Peyer's patch (tissue), 4 donors: ENCODE data around the gene NOC4L.

Experiments
- POLR2A ChIP-seq, 2 donors: fragments of 450-650 bp; IDR thresholded peaks; one replicate each; pipeline ENCODE4 v1.5.1; 2017; ENCODE audit warnings: antibody characterized with exemption in 2 of 2, mild to moderate bottlenecking in 2 of 2, moderate library complexity in 2 of 2
- TF ChIP-seq, protein P1 (sequence below), 6 experiments: fragments of 450-650 bp in 4 of 6; fragments of 200-600 bp in 2 of 6; sonication (generic) in 1 of 6; IDR thresholded peaks; one replicate each; pipeline ENCODE4 v1.5.1; 2017 to 2019; ENCODE audit warnings: antibody characterized with exemption in 6 of 6, mild to moderate bottlenecking in 3 of 6, moderate library complexity in 1 of 6

DNA sequence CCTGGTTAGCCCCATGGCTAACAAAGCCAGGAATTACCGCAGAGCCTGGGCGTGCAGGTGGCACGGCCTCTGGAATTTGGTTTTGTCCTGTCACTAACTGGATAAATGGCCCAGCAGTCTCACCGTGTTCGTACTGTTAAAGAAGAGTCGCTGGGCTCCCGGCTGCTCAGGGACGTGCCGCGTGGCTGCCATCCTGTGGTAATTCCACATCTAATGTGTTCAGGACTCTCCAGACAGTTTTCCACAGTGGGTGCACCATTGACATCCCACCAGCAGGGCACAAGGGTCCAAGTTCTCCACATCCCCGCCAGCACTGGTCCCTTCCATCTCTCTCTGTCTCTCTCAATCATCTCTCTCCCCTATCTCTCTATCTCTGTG is 19.6 kb downstream of the NOC4L start:
- TF ChIP-seq POLR2A (IDR thresholded peaks at IDR 0.05) = no peak
- TF ChIP-seq, protein P1, sequence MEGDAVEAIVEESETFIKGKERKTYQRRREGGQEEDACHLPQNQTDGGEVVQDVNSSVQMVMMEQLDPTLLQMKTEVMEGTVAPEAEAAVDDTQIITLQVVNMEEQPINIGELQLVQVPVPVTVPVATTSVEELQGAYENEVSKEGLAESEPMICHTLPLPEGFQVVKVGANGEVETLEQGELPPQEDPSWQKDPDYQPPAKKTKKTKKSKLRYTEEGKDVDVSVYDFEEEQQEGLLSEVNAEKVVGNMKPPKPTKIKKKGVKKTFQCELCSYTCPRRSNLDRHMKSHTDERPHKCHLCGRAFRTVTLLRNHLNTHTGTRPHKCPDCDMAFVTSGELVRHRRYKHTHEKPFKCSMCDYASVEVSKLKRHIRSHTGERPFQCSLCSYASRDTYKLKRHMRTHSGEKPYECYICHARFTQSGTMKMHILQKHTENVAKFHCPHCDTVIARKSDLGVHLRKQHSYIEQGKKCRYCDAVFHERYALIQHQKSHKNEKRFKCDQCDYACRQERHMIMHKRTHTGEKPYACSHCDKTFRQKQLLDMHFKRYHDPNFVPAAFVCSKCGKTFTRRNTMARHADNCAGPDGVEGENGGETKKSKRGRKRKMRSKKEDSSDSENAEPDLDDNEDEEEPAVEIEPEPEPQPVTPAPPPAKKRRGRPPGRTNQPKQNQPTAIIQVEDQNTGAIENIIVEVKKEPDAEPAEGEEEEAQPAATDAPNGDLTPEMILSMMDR (IDR thresholded peaks at IDR 0.05) = no peak
